Smooth muscle cell of the brain vasculature (primary cell): ENCODE measurements around the gene LDB2.

Source experiments
- DNase-seq: peaks from one replicate; pipeline ENCODE4 v3.0.0-alpha.2; 2012; ENCODE audit warnings: low read depth, low spot score

LDB2 gene

DNA sequence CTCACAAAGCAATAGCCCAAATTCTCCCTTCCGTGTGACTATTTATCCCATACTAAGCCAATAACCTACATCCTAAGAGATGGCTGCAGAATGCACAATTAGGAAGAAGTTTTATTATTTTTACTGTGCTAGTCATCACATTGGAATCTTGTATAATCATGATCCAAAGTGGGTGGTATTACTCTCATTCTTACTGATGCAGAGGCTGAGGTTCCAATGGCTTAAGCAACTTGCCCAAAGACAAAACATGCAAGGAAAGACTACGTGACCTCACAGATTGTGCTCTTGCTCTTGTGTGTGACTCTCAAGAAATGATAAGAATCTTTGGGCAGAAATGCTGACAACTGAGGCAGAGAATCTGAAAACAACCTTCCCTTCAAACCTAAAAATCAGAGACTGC lies 212.2 kb downstream of the LDB2 start:
- DNase-seq, result peak; percentile 6

- no peak for DNase-seq
Measured at GRCh38 chr4:16685536-16685935, 212.9 kb downstream of the LDB2 start.

DNA sequence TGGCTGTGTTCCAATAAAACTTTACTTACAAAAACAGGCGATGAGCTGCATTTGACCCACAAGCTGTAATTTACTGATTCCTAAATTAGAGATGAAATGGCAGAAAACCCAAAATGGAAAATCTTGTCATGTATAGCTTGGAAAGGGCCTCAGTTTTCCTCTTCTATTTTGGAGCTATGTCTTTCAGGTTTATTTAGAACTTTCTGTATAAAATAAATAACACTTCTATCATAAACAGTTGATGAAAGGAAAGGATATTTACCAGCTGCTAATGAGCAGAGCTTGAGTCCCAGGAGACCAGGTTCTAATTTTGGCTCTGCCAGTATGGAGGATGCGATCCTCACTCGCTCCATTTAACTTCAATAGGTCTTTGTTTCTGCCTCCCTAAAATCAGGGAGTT lies 213.5 kb downstream of the LDB2 start:
- no peak for DNase-seq

- peak; percentile 17 for DNase-seq
Measured at GRCh38 chr4:16684097-16684496, 214.3 kb downstream of the LDB2 start.

- no peak for DNase-seq
Measured at GRCh38 chr4:16682975-16683374, 215.5 kb downstream of the LDB2 start.

GRCh38 chr4:16677001-16677944 lies 221.2 kb downstream of the LDB2 start:
- no peak for DNase-seq

GRCh38 chr4:16676230-16676770 lies 222.1 kb downstream of the LDB2 start:
- DNase-seq, result no peak

- DNase-seq, result no peak
Measured at GRCh38 chr4:16674082-16674481, 224.4 kb downstream of the LDB2 start.

DNA sequence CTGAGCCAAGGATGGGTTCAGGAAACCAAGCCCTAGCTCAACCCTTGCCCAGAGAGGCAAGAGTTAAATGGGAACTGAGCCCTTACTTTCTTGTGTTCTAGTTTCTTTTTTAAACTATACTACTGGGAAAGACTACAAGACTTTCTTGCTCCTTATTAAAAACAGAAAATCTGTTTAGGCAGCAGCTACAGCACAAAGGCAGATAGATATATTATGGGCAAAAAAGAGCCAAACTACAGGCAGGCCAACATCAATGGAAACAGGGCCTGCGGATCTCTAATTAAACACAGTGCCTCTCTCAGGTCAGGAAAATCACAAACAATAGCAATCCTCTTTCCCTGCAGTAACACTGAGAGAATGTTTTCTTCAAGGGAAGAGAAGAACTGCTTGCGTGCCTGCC lies 226.0 kb downstream of the LDB2 start:
- DNase-seq, result no peak

- no peak for DNase-seq
Measured at GRCh38 chr4:16671741-16672140, 226.7 kb downstream of the LDB2 start.

GRCh38 chr4:16670727-16671126 lies 227.7 kb downstream of the LDB2 start:
- no peak for DNase-seq

DNA sequence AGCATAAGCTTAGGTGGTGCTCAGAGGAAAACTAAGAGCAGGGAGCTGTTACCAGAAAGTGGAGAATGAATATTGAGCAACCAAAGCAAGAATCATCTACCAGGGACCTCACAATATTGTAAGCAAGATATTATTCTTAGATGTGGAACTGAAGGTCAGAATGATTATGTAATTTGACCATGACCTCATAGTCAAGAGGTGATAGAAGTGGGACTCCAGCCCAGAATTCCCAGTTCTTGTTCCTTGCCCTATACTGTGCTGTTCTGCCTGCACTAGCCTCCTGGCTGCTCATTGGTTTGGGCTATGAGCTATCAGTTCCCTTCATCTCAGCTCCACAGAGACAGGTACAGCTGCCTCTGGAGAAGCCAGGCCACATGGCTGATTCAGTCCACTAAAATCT lies 229.4 kb downstream of the LDB2 start:
- no peak for DNase-seq

- no peak for DNase-seq
Measured at GRCh38 chr4:16668488-16668887, 230.0 kb downstream of the LDB2 start.

- DNase-seq, result no peak
Measured at GRCh38 chr4:16667464-16667863, 231.0 kb downstream of the LDB2 start.

DNA sequence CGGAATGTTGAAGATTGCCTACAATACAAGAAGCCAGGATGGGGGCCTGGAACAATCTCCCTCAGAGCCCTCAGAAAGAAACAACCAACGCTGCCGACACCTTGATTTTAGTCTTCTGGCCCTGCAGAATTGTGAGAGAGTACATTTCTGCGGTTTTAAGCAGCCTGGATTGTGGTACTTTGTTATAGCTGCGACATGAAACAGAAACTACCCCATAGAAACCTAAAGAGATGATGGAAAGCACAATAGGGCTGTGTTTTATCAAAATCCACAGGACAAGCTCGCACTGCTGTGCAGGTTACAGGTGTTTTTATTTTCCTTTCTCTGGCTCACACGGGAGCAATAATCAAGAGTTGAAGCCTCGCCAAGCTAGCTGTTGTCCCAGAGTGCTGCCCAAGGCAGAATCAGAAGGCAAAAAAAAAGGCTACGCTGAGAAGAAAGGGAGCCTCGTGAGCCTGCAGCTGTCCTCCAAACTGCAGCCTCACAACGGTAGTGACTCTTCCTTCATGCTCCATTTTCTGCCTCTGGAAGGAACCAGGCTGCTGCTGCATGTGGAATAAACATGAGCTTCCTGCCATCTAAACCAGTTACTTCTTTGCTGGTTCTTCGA lies 232.4 kb downstream of the LDB2 start:
- DNase-seq, result no peak

DNA sequence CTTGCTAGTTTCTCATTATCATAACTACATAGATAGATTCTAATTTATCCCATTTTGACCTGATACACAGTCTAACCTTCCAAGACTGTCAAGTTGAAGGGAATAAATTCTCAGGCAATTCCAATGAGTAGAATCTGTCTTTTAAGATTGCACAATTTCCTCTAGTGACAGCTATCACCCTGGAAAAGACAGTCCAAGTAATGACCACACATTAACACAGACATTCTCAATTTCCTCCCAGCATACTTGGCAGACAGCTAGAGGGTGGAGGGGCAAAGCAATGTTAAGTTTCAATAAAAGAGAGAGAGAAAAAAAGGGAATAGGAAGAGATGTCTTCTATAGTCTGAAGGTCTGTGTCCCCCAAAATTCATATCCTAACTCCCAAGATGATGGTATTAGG lies 234.7 kb downstream of the LDB2 start:
- DNase-seq, result no peak

DNA sequence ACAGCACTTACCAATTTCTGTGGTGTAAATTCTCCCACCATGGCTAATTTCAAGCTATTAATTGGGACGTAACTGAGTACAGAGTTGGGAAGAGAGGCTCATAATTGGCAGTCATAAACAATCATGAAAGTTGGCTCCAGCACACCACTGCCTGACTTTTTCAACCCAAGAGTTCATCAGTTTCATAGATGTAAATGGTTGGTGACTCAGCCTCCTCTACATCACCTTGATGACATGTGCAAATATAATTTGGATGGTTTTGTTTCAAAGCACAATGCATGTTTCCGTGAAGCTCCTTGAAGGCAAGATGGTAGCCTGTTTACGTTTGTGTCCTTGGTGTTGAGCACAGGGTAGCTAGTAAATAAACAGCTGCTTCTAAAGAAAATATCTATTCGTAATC lies 235.1 kb downstream of the LDB2 start:
- no peak for DNase-seq

GRCh38 chr4:16661813-16662212 lies 236.6 kb downstream of the LDB2 start:
- no peak for DNase-seq

- no peak for DNase-seq
Measured at GRCh38 chr4:16660656-16661055, 237.8 kb downstream of the LDB2 start.

DNA sequence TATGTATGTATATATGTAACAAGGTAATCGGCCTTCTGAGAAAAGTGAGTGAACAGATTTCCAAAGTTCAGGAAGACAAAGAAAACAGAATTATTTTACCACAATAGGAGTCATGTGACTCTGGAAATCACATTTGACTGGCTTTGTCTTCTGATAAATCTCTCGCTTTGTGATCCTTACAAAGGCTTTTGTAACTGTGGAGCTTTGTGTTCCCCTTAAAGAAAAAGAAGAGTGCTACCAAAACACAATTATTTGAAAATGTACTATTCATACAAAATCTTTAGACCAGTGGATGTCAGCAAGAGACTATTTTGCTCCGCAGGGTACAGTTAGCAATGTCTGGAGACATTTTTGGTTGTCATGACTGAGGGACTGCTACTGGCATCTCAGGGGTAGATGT lies 238.8 kb downstream of the LDB2 start:
- DNase-seq, result no peak

GRCh38 chr4:16659079-16659478 lies 239.4 kb downstream of the LDB2 start:
- DNase-seq, result no peak

- DNase-seq, result no peak
Measured at GRCh38 chr4:16658183-16658582, 240.3 kb downstream of the LDB2 start.

- DNase-seq, result no peak
Measured at GRCh38 chr4:16655111-16655510, 243.3 kb downstream of the LDB2 start.
